ENCODE data around the gene SEMA7A.
"Not testable (repeated sequence)": the region's sequence is repeated elsewhere in the genome, so short reads cannot be mapped to it uniquely, and the experiment has no call there.

The SEMA7A gene

DNA sequence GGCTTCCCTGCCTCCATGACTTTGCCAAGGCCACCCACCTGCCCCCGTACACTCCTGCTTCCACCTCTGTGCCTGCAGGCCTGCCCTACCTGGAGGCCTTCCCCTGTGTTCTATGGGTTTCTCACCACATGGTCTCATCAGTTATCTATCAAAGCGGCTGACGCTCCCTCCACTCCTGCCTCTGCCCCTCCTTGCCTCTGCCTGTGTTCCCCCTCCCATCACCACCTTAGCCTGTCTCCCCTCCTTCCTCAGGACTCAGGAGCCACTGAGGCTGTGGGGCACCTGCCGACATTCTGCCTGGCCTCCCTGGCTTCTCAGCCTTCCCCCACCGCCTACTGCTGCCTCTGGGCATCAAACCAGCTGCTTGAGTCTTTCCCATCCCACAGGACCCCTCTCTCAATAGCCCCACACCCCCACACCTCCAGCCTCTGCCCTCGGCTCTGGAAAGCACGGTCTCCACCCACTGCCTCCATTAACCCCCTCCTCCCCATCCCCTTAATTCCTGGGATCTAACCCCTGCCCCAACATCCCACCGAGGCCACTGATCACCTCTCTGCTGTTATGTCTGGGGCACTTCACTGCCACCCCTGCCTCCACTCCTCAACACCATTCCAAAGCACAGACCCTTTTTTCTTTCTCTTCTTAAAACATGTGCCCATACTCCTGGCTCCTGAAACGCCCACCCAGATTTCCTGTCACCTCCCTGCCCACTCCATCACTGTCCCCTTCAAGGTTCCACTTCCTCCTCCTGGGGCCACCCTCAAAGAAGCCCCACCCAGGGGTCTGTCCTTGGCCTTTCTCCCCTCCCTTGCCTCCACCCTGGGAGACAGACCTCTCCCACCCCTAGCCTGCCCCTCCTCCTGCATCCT, 41.9 kb downstream of the SEMA7A start:
- no peak for DNase-seq (ENCODE audit: extremely low read depth, low read depth)
- TF ChIP-seq, protein P1, sequence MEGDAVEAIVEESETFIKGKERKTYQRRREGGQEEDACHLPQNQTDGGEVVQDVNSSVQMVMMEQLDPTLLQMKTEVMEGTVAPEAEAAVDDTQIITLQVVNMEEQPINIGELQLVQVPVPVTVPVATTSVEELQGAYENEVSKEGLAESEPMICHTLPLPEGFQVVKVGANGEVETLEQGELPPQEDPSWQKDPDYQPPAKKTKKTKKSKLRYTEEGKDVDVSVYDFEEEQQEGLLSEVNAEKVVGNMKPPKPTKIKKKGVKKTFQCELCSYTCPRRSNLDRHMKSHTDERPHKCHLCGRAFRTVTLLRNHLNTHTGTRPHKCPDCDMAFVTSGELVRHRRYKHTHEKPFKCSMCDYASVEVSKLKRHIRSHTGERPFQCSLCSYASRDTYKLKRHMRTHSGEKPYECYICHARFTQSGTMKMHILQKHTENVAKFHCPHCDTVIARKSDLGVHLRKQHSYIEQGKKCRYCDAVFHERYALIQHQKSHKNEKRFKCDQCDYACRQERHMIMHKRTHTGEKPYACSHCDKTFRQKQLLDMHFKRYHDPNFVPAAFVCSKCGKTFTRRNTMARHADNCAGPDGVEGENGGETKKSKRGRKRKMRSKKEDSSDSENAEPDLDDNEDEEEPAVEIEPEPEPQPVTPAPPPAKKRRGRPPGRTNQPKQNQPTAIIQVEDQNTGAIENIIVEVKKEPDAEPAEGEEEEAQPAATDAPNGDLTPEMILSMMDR (IDR thresholded peaks at IDR 0.05; ENCODE audit: low read depth, low read length): no peak

DNA sequence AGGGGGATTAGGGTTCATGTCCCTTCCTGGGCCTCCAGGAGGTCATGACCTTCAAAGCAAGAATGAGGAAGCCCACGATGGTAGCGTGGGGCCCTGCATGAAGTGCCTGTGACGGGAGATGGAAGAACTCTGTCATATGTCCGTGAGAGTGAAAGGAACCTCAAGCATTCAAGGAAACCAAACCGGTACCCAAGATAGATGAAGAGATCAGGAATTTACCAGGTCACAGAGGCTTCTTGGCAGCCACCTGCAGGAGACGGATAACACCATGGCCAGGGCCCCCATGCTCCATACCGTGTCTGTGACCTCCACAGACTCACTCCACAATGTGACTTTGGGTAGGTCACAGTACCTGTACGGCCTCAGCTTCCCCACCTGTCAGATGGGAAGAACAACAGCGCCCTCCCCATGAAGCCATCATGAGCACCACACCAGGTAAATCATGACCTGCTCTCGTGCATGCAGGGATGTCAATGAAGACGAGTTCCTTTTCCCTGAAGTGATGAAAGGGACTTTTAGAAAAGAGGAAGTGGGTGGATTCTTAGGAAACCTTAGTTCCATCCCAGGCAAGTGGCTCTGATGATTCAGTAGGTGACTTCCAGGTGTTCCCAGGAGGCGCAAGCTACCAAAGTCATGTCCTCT, 43.0 kb downstream of the SEMA7A start:
- no peak for DNase-seq (ENCODE audit: extremely low read depth, low read depth)
- TF ChIP-seq, protein P1 (IDR thresholded peaks at IDR 0.05; ENCODE audit: low read depth, low read length): no peak

DNA sequence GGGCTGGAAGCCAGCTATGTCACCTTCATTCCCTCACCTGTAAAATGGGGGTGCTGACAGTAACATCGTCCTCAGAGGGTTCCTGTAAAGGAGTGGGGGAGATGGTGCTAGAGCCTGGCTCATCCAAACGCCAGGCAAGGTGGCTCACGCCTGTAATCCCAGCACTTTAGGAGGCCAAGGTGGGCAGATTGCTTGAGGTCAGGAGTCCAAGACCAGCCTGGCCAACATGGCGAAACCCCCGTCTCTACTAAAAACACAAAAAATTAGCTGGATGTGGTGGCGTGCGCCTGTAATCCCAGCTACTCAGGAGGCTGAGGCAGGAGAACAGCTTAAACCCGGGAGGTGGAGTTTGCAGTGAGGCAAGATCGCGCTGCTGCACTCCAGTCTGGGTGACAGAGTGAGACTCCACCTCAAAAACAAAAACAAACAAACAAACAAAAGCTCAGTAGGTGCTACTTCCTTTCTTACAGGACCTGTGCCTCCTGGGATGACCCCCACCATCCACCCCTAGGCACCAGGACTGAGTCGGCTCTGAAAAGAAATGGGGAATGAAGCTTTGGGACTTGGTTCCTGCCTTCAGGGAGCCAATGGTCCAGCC, 43.6 kb downstream of the SEMA7A start:
- DNase-seq (ENCODE audit: extremely low read depth, low read depth): not testable (repeated sequence)

DNA sequence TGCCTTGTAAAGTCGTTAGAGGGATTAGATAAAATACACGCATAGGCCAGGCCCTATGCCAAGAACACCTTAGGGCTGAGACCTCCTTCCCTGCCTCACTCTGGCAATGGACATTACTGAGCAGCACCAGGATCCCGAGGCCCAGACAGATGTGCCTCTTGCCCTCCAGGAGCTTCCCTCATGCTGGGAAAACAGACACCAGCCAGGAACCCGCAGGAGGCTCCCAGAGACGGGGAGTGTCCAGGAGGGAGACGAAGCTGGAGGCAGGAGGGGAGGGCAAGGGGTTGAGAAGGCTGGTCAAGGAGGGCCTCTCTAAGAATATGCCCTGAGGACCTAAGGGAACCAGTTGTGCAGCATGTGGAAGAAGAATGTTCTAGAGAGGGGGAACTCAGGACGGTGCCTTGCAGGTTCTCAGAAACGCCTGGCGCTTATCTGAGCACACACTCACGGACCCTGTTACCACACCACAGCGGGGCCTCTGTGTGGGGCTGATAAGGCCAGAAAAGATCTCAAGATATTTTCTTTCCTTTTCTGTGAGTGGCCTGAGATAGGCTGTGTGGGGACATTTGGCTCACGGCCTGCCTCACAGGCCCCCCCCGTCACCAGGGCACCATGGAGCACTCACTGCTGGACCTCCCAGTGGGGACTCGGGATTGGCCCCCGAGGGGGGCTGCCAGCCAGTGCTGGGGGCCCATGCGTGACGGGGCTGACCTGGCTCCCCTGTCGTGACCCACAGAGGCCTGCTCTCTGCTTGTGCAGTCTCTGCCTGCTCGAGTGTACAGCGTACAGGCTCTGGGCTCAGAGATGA, 44.3 kb downstream of the SEMA7A start:
- no peak for DNase-seq (ENCODE audit: extremely low read depth, low read depth)

DNA sequence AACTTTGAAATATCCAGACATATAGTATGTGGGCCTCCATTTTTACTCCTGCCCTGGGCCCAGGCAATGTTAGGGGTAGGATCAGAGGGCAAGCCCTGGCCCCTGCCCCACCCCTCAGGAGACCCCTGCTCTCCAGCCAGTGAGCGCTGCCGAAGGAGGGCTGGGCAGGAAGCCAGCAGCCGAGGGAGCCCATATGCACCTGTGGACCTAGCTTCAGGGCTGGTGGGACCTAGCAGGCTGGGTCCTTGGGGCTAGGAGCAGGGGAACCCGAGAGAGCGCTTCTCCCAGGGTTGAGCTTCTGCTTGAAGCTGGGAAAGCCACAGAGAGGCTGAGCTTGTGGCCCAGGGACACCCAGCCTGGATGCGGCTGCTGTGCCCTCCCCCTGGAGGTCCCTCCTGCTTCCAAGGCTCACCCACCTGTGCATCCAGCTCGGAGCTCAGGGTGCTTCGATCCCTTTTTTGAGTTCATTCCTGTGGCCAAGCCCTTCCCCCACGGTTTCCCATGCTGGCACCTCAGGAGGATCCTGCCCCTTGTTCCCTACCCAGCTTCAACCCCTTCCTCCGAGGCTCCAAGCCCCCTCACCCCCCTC, 45.3 kb downstream of the SEMA7A start:
- TF ChIP-seq, protein P1 (IDR thresholded peaks at IDR 0.05; ENCODE audit: low read depth, low read length): no peak
- DNase-seq (ENCODE audit: extremely low read depth, low read depth): no peak

More for the DNA sequence above, 44.3 kb downstream of the SEMA7A start:
- TF ChIP-seq, protein P1 (IDR thresholded peaks at IDR 0.05; ENCODE audit: low read depth, low read length): no peak

DNA sequence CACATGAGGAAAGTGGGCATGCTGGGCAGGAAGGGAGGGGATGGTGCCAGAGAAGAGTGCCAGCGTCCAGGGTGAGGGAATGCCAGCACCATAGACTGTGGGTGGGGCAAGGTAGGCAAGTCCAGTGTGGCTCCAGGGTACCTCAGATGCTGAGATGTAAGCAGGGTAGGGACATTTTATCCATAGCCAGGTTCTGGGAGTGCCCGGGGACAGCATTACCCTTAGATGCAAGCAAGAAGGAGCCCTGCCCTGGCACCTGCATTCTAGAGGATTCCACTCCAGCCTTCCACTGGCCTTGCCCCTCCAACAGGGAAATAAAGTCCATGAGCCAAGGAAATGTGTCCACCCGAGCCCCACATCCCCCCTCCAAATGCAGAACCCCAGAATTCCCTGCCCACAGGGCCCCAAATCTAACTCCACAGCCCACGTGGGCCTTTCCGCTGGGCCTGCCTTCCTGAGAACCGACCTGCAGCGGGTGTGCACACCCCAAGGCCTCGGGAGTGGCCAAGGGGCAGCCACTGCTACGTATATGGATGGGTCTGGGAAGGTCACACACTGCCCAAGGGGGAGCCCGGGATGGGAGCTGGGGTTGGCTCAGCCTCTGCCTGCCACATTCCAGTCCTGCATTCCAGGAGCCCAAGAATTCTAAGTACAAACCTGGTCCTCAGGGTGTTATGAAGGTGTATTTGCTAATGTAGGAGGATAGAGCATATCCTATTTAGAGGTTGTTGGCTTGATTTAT, 46.0 kb downstream of the SEMA7A start:
- DNase-seq (ENCODE audit: extremely low read depth, low read depth): no peak
- TF ChIP-seq, protein P1 (IDR thresholded peaks at IDR 0.05; ENCODE audit: low read depth, low read length): no peak
